GM21381 (cell line): ENCODE results near the gene NECTIN2.
"Not testable (repeated sequence)": the region's sequence is repeated elsewhere in the genome, so short reads cannot be mapped to it uniquely, and the experiment has no call there.

Experiments
- ATAC-seq: cut with Tn5 transposase; IDR thresholded peaks from one replicate; pipeline ENCODE4 v1.9.1; 2021; ENCODE audit warnings: mild to moderate bottlenecking, moderate library complexity; ENCODE audit not compliant: unreplicated experiment

NECTIN2 gene

DNA sequence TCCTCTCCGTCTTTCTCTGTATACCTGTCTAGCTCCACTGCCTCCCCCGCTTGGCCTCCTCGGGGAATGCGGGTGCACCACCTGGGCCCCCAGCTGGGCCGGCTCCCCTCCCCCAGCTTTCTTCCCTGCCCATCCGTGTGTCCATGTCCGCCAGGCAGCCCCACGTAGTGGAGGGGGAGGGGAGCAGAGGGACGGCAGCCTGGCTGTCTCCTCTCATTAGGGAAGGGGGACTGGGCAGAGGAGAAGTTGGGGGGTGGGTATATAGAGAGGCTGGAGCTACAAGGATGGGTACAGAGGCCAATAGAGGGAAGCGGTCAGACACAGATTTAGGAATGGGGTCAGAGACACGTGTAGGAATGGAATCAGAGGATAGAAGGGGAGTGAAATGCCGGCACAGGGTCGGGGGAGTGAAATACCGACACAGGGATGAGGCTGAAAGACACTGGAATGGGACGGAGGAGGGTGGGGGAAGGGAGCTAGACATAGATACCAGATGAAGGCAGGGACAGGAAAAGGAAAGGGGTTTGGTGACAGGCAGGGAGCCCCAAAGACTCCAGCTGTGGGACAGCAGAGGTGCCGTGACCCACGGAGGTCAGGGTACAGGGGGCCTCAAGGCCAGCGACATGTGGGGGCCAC lies 2.8 kb downstream of the NECTIN2 start:
- no peak for ATAC-seq

DNA sequence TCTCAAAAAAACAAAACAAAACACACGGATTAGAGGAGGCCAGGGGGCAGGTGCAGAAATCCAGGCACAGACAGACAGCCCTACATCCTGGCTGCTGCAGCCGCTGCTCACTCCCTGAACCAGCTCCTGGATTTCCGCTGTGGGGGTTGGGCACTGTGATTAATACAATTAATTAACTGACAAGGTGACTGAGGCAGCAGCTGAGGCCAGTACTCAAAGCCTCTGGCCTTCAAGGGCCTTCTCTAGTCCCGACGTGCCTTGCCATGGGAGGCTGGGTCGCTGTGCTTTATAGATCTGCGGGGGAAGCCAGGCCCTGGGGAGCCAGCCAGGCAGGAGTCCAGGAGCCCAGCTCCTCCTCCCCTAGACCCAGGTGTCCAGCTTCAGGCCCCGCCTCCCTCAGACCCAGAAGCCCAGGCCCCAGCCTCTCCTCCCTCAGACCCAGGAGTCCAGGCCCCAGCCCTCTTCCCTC lies 4.6 kb downstream of the NECTIN2 start:
- no peak for ATAC-seq

DNA sequence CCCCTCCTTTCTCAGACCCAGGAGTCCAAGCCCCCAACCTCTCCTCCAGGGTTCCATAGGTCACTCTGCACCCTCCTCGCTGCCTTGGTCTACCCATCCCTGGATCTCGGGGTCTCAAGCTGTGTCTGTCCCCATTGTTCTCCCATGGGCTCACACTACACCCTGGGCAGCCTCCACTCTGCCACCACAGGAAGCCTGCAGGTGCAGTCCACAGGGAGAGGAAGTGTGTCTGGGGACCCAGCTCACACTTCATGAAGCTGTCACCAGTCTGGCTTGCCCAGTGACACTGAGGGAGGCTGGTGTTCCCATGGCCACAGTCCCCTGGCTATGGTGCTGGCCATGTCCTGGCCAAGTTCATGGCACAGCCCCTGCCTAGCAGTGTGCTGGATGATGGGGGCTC lies 5.3 kb downstream of the NECTIN2 start:
- no peak for ATAC-seq

DNA sequence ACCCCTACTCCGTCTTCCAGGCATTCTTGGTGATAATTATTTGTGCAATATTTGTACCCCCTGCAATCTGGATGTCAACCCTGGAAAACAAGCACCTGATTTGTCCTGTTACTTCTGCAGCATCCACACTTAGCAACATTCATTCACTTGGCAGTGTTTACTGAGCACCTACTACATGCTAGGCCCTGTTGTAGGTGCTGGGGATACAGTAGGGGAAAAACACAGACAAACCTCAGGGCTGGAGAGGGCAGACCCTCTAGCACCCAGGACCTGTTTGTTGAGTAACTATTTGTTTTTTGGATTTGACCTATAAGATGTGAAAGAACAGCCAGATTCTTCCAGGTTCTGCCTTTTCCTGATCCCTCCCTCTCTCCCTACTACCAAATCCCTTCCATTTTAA lies 9.5 kb downstream of the NECTIN2 start:
- ATAC-seq = no peak

DNA sequence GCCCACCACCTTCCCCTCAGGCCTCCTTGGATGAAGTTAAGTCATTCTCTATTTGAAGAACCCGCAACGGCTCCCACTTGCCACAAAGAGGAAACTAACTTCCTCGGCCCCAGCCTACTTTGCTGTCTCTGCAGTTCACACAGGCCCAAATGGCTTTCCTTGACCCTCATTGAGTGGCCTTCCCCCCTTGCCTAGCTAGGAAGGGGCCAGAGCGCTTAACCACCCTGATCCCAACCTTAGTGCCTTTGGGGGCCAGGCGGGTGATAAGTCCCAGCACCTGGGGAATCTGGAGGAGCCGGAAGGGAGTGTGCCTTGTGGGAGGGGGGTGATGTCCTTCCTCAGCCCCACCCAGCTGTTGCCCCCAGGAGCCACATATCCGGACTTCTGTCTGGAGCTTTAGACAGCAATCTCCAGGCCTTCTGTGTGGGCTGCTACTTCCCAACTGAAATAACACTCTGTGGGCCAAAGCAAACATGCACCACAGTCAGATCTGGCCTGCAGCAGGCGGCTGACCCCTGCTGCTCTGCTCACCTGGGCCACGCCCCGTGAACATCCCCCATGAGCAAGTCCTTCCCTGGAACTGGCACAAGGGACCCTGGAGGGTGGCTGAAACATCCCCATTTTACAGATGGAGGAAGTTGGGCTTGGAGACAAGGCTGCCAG lies 10.5 kb downstream of the NECTIN2 start:
- no peak for ATAC-seq

DNA sequence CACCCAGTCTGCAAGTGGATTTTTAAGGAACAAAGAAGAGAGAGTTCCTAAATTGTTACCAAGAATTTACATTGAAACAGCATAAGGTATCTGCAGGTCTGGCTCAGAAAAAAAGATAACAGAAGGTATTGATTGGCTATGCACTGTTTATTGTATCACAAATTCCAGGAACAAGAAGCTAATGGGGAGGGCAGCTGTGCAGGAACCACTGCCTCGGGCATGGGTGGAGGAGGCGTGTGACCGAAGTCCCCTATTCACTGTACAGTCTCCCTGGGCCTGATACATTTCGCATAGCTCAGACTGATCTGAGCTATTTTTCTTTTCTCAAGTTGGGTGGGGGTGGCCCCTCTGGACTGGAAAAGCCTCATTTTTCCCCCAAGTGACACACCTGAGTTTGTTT lies 11.7 kb downstream of the NECTIN2 start:
- ATAC-seq = no peak

DNA sequence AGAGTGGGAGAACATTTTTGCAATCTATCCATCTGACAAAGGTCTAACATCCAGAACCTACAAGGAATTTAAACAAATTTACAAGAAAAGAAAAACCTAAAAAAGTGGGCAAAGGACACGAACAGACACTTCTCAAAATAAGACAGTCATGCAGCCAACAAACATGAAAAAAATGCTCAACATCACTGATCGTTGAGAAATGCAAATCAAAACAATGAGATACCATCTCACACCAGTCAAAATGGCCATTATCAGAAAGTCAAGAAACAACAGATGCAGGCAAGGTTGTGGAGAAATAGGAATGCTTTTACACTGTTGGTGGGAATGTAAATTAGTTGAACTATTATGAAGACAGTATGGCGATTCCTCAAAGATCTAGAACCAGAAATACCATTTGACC lies 15.5 kb downstream of the NECTIN2 start:
- not testable (repeated sequence) for ATAC-seq

DNA sequence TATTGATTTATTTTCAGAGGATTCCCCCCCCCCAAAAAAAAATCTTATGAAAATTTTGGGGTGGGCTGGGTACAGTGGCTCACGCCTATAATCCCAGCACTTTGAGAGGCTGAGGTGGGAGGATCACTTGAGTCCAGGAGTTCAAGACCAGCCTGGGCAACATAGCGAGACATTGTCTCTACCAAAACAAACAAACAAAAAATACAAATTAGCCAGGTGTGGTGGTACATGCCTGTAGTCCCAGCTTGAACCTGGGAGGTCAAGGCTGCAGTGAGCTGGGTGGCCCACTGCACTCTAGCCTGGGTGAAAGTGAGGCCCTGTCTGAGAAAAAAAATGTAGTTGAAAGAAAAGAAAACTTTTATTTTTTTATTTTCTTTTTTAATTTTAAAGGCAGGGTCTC lies 17.9 kb downstream of the NECTIN2 start:
- ATAC-seq = no peak

DNA sequence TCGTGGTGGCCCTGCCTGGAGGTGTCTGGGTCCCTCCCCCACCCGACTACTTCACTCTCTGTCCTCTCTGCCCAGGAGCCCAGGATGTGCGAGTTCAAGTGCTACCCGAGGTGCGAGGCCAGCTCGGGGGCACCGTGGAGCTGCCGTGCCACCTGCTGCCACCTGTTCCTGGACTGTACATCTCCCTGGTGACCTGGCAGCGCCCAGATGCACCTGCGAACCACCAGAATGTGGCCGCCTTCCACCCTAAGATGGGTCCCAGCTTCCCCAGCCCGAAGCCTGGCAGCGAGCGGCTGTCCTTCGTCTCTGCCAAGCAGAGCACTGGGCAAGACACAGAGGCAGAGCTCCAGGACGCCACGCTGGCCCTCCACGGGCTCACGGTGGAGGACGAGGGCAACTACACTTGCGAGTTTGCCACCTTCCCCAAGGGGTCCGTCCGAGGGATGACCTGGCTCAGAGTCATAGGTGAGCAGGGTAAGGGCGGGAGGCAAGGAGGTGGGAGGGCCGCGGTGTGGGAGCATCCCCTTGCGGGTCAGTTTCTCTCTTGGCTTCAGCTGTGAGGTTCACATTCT lies 19.2 kb downstream of the NECTIN2 start:
- no peak for ATAC-seq

DNA sequence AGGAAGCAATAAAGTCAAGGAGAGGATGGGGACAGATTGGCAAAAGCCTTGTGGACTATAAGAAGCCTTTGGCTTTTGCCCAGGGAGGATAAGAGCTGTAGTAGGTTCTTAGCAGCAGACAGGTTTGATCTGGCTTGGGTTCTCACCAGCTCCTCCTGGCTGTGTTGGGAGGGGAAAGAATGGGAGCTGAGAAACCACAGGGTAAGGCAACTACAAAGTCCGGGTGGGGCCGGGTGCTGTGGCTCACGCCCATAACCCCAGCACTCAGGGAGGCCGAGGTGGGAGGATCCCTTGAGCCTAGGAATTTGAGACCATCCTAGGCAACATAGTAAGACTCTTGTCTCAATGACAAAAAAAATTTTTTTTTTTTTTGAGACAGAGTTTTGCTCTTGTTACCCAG lies 20.6 kb downstream of the NECTIN2 start:
- no peak for ATAC-seq

DNA sequence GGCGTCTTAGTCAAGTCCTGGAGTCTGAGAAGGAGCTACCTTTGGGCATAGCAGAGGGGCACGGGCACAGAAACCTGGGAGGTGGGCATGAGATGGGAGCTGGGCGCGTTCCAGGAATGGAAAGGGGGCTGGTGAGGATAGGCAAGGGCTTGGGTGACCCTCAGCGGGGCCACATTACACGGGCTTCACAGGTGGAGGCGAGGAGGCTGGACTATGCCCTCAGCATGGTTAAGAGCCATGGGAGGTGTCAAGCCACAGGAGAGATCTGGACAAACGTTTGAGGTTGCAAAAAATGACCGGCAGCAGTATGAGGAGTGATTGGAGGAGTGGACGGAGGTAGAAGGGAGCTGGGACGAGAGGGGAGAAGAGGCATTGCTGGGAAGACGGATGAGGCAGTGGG lies 21.5 kb downstream of the NECTIN2 start:
- ATAC-seq = no peak

DNA sequence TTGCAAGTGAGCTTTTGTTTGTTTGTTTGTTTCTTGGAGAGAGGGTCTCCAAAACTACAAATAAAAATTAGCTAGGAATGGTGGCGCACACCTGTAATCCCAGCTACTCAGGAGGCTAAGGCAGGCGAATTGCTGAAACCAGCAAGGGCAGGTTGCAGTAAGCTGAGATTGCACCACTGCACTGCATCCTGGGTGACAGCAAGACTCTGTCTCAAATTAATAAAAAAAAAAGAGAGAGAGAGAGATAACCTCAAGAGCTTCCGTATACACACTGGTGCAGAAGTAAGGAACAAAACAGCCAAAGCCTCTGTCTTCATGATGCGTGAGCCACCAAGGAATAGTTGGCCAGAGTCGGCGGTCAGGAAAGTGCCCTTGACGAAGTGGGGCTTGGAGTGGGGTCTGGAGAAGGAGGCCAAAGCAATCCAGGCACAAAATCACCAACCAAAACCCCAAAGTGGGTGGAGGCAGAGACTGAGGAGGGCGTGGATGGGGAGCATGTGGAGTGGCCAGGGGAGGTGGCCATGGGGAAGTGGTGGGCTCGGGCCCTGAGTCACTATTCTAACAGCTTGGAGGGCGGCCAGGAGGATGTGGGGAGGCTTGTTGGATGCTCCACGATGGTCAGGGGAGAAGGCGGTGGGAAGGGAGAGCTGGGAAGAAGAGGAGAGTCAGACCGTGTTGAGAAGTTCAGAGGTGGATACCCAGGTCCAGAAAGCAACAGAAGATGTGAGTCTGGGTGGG lies 23.8 kb downstream of the NECTIN2 start:
- ATAC-seq = no peak

DNA sequence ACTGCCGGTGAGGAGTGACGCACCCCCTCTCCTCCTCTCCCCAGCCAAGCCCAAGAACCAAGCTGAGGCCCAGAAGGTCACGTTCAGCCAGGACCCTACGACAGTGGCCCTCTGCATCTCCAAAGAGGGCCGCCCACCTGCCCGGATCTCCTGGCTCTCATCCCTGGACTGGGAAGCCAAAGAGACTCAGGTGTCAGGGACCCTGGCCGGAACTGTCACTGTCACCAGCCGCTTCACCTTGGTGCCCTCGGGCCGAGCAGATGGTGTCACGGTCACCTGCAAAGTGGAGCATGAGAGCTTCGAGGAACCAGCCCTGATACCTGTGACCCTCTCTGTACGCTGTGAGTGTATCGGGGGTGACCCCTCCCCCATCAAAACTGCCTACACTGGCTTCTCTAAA lies 25.7 kb downstream of the NECTIN2 start:
- no peak for ATAC-seq

DNA sequence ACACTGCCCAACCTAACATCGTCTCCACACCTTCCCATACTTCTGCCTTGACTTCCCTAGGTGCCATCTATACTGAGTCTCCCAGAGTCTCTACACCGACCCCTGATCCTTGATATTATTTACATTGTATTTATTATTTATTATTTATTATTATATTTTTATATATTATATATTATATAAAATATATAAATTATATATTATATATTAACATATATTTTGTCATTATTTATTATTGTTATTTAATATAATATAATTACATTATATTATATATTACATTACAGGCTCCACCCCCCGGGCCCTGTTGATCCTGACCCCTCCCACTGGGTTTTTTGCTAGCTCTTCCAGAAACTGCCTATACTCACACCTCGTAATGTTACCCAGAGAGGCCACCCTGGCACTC lies 26.6 kb downstream of the NECTIN2 start:
- ATAC-seq = no peak

DNA sequence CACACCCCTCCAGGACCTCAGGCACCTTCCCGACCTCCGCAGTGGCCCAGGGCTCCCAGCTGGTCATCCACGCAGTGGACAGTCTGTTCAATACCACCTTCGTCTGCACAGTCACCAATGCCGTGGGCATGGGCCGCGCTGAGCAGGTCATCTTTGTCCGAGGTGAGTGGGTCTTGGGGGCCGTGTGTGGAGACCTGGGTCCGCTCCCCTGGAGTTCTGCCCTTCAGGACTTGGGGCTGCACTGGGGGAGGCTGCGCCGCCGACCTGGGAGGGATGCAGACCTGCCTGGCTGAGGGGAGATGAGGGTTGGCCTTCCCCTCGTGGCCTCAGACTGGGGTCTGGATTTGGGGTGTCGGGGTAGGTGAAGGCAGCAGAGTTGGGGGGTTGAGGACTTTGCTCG lies 28.2 kb downstream of the NECTIN2 start:
- no peak for ATAC-seq

DNA sequence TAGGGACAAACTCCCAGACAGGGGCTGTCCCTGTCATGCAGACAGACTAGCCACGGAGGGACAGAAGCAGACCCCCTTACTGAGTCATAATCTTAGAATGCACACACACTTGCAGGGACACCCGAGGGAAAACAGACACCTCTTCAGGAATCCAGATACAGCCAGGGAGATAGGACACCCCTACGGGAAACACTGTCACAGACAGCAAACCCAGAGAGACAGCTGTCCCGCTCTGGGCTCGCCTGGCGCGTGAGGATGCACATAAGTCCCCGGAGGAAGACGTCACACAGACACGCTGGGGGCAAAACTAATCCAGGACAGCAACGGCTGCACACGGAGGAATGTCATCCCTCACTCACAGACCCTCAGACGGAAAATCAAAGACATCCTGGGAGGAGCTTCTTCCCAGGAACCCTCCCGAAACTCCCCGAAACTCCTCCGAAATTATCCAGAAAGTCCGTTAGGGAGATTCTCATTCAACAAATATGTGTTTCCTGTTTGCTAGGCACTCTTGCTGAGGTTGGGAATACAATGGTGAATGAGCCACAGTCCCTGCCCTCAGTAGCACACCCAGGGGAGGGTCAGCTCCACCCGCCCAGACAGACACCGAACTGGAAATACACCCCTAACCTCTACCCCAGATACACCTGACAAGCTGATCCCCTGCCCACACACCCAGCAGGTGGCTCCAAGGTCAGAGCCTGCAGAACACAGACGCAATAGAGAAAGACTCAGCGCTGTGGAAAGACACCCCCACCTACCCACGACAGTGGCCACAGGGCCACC lies 29.8 kb downstream of the NECTIN2 start:
- ATAC-seq = no peak

DNA sequence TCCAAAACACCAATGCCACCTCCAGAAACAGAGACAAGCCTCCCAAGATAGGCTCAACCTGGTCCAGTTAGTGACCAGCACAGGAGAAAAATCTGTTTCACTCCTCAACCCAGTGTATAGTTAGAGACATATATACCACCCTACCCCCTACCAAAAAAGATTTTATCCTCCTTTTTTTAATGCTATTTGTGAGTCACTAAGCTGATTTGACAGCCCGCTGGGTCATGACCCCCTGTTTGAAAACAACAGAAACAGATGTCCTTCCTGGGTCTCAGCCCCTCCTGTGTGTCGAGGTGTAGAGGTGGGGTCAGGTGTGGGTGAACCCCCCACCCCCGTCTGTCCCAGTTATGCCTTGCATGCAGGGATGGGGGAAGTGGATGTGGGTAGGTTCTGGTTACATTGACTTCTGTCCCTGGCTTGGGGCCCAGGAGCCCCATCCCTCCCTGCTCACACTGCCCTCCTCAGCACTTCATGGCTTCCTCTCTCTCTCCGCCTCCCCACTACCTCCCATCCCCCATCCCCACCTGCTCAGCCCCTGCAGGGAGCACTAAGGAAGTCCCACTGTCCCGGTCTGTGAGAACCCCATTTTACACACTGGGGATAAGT lies 30.9 kb downstream of the NECTIN2 start:
- ATAC-seq = no peak

DNA sequence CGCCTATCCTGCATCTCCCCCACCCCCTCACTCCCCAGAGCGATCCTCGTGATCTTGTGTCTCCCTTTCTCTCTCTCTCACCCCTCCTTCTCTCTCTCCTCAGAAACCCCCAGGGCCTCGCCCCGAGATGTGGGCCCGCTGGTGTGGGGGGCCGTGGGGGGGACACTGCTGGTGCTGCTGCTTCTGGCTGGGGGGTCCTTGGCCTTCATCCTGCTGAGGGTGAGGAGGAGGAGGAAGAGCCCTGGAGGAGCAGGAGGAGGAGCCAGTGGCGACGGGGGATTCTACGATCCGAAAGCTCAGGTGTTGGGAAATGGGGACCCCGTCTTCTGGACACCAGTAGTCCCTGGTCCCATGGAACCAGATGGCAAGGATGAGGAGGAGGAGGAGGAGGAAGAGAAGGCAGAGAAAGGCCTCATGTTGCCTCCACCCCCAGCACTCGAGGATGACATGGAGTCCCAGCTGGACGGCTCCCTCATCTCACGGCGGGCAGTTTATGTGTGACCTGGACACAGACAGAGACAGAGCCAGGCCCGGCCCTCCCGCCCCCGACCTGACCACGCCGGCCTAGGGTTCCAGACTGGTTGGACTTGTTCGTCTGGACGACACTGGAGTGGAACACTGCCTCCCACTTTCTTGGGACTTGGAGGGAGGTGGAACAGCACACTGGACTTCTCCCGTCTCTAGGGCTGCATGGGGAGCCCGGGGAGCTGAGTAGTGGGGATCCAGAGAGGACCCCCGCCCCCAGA lies 32.2 kb downstream of the NECTIN2 start:
- no peak for ATAC-seq

DNA sequence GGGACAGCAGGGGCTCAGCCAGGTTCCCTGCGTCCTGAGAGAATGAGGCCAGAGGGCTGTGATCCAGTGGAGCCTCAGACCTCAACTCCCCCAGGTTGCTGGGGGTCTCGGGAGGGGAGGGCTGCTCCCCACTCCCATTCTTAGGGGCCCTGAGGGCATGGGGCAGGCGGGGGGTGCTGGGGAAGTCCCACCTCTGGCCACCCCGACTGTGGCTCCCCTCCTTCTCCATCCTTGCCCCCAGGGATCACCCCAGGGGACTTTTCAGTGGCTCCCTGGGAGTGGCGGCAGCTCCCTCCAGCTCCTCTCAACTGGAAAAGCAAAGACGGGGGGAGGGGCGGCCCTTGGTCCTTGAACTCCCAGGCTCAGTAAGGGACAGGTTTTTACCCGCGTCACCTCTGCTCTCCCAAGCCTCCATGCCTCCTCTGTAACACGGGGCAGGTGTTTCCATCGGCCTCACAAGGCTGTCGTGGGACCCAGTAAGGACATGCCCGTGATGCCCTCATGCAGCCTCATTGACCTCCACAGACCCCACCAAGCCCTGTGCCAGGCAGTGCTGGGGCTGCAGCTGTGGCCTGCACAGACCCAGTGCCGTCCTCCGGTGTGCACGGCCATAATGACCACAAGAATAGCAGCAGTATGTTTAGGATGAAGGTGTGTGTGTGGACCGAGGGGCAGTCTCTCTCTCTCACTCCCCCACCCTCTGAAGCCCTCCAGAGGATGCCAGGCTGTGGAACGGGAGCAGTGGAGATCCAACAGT lies 33.4 kb downstream of the NECTIN2 start:
- no peak for ATAC-seq
